HepG2 (cell line): ENCODE measurements around the gene RANBP2. TPM values are rescaled to one million over a fixed set of nuclear protein-coding genes. Genes with fewer than 3 reads are reported as not detected.

Source experiments
- ARID3A ChIP-seq: IDR thresholded peaks from 2 replicates; pipeline ENCODE4 v1.6.1; 2012; ENCODE audit warnings: low read depth, low read length, improper control_type of control experiment
- CSRNP2 ChIP-seq: sonication (generic); formaldehyde crosslinking; conservative IDR thresholded peaks from 2 replicates; pipeline ENCODE4 v1.8.0; 2022; ENCODE audit warnings: low read depth, missing genetic modification reagents
- GABPA ChIP-seq, 2 experiments: IDR thresholded peaks; 2 replicates each; pipeline ENCODE4 v1.6.1; 2011 to 2016; ENCODE audit warnings: low read depth in 2 of 2, low read length in 1 of 2, missing biosample characterization in 1 of 2, missing genetic modification characterization in 1 of 2
- GABPB1 ChIP-seq: IDR thresholded peaks from 2 replicates; pipeline ENCODE4 v1.6.1; 2016; ENCODE audit warnings: mild to moderate bottlenecking, missing genetic modification reagents, moderate library complexity, missing compliant biosample characterization
- MAF1 ChIP-seq: sonication (generic); formaldehyde crosslinking; IDR thresholded peaks from 2 replicates; pipeline ENCODE4 v1.5.0; 2020; ENCODE audit warnings: missing genetic modification reagents, borderline replicate concordance
- MIER3 ChIP-seq: IDR thresholded peaks from 2 replicates; pipeline ENCODE4 v1.6.1; 2016; ENCODE audit warnings: missing compliant biosample characterization, borderline replicate concordance
- NR2F6 ChIP-seq, 2 experiments: IDR thresholded peaks; 2 replicates each; pipeline ENCODE4 v1.6.1; 2016; ENCODE audit warnings: antibody characterized with exemption in 1 of 2, mild to moderate bottlenecking in 1 of 2
- RCOR2 ChIP-seq: IDR thresholded peaks from 2 replicates; pipeline ENCODE4 v1.6.1; 2016; ENCODE audit warnings: missing biosample characterization, missing genetic modification reagents
- SAFB2 ChIP-seq: sonication (generic); formaldehyde crosslinking; IDR thresholded peaks from 2 replicates; pipeline ENCODE4 v1.5.1; 2020; ENCODE audit warnings: missing genetic modification reagents, low read depth, mild to moderate bottlenecking, borderline replicate concordance
- SCMH1 ChIP-seq: sonication (generic); formaldehyde crosslinking; IDR thresholded peaks from 2 replicates; pipeline ENCODE4 v1.9.0; 2021; ENCODE audit warnings: missing genetic modification reagents, mild to moderate bottlenecking, borderline replicate concordance
- ZBTB25 ChIP-seq: IDR thresholded peaks from 2 replicates; pipeline ENCODE4 v1.6.1; 2018; ENCODE audit warnings: missing genetic modification reagents
- ZBTB46 ChIP-seq: sonication (generic); formaldehyde crosslinking; IDR thresholded peaks from 2 replicates; pipeline ENCODE4 v1.4.0; 2020; ENCODE audit warnings: mild to moderate bottlenecking, missing genetic modification reagents, borderline replicate concordance
- ZNF225 ChIP-seq: sonication (generic); formaldehyde crosslinking; IDR thresholded peaks from 2 replicates; pipeline ENCODE4 v1.4.0; 2020; ENCODE audit warnings: mild to moderate bottlenecking, missing genetic modification reagents
- ZNF317 ChIP-seq: sonication (generic); formaldehyde crosslinking; IDR thresholded peaks from 2 replicates; pipeline ENCODE4 v1.5.0; 2020; ENCODE audit warnings: mild to moderate bottlenecking, missing genetic modification reagents
- ZNF383 ChIP-seq: sonication (generic); formaldehyde crosslinking; IDR thresholded peaks from 2 replicates; pipeline ENCODE4 v1.4.0; 2020; ENCODE audit warnings: missing genetic modification reagents, mild to moderate bottlenecking, borderline replicate concordance
- ZNF609 ChIP-seq: sonication (generic); formaldehyde crosslinking; IDR thresholded peaks from 2 replicates; pipeline ENCODE4 v1.4.0; 2020; ENCODE audit warnings: mild to moderate bottlenecking, missing genetic modification reagents, borderline replicate concordance
- ZNF772 ChIP-seq: sonication (generic); formaldehyde crosslinking; IDR thresholded peaks from 2 replicates; pipeline ENCODE4 v1.5.0; 2020; ENCODE audit warnings: mild to moderate bottlenecking, missing genetic modification reagents
- ZSCAN9 ChIP-seq: IDR thresholded peaks from 2 replicates; pipeline ENCODE4 v1.6.1; 2016; ENCODE audit warnings: borderline replicate concordance
- polyA plus RNA-seq, 8 experiments: library from polyadenylated mRNA; depleted of rRNA in 3 of 8; stranded (reverse) in 7 of 8; unstranded in 1 of 8; fragments of >200 nt; fragmentation: Illumina TruSeq in 4 of 8; extraction: Trizol in 4 of 8; gene quantifications; 2 replicates each; pipeline versions ENCODE4 v1.2.1 to v1.2.3, GENCODE V29; 2011 to 2016; ENCODE audit warnings: low read depth in 4 of 8, missing spikeins in 1 of 8, mixed read lengths in 1 of 8; ENCODE audit not compliant: insufficient read depth in 1 of 8
- total RNA-seq, 5 experiments: library from RNA; depleted of rRNA; stranded (reverse); fragments of >200 nt; fragmentation: Illumina TruSeq; extraction: Trizol; gene quantifications; 2 replicates each; pipeline ENCODE4 v1.2.3, GENCODE V29; 2016; ENCODE audit warnings: low read depth in 1 of 5

RANBP2 gene
- total and polyA plus RNA-seq, 2 of the 13 experiments (the other 11 are each of a cell fraction or from before 2014, with no cell fraction given) = 12.2 to 87.0 TPM

- TF ChIP-seq MIER3 (CRISPR knock-in tag) = peak; percentile 64; the same call in 1 of the 2 replicates
- TF ChIP-seq GABPB1 (CRISPR knock-in tag) = peak; percentile 47; the same call in 1 of the 2 replicates
- no peak for TF ChIP-seq ARID3A
- TF ChIP-seq ZNF609 (CRISPR knock-in tag) = no peak
- TF ChIP-seq ZNF317 (CRISPR knock-in tag) = peak; percentile 79
- 0 out of 2 replicates have a peak, but pooled peaks have one; percentile 20 for TF ChIP-seq RCOR2 (CRISPR knock-in tag)
- TF ChIP-seq MAF1 (CRISPR knock-in tag) = no peak
- 0 out of 2 replicates have a peak, but pooled peaks have one; percentile 18 for TF ChIP-seq ZSCAN9 (CRISPR knock-in tag)
- no peak for TF ChIP-seq CSRNP2
- no peak for TF ChIP-seq GABPA (IDR thresholded peaks at IDR 0.05; ENCODE audit: low read depth, low read length)
- TF ChIP-seq GABPA (CRISPR knock-in tag; IDR thresholded peaks at IDR 0.05; ENCODE audit: low read depth) = peak; percentile 82
- no peak for TF ChIP-seq ZNF225
- no peak for TF ChIP-seq ZNF772 (CRISPR knock-in tag)
- TF ChIP-seq SCMH1 = no peak
- no peak for TF ChIP-seq ZBTB46
- TF ChIP-seq ZNF383 (CRISPR knock-in tag) = no peak
- TF ChIP-seq NR2F6 (IDR thresholded peaks at IDR 0.05) = no peak; the same call in 1 of the 2 replicates
- TF ChIP-seq NR2F6 (CRISPR knock-in tag; IDR thresholded peaks at IDR 0.05) = no peak
- TF ChIP-seq SAFB2 (CRISPR knock-in tag) = no peak
- no peak for TF ChIP-seq ZBTB25 (CRISPR knock-in tag)
These were observed 113.9 kb downstream of the RANBP2 start (continued) for GRCh38 chr2:108833219-108833618.
